ENCODE data around the gene PPIP5K1.
"Not testable (repeated sequence)": the region's sequence is repeated elsewhere in the genome, so short reads cannot be mapped to it uniquely, and the experiment has no call there.

The PPIP5K1 gene

DNA sequence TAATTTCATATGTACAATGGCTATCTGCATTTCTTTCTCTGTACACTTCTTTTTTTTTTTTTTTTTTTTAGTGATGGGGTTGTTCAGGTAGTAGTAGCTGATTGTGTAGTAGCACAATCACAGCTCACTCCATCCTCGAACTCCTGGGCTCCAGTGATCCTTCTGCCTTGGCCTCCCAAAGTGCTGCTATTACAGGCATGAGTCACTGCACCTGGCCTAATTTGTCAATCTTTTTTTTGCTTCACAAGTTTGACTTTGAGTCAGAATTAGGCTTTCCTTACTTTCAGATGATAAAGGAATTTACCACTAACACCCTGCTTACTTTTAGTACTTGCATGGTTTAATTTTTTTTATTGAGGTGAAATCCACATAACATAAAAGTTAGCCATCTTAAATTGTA, 44.6 kb downstream of the PPIP5K1 start:
- Histone ChIP-seq H3K4me3 (replicated peaks; ENCODE audit: low read depth, low read length) (no peak overlapping the region), H3K27me3 (replicated peaks; ENCODE audit: control insufficient read depth, insufficient read depth, low read length) (no peaks in the 10 kb centered on the region), H3K36me3 (ENCODE audit: control insufficient read depth, insufficient read depth, low read length) (no peaks in the 10 kb centered on the region)
- DNase-seq (ENCODE audit: extremely low read depth, insufficient read length), result no peak
- no peak for TF ChIP-seq CTCF (IDR thresholded peaks at IDR 0.05; ENCODE audit: insufficient read depth, low read length, poor library complexity, severe bottlenecking)

GRCh38 chr15:43544266-43544665, 45.7 kb downstream of the PPIP5K1 start:
- no peak overlapping the region for H3K4me3 ChIP-seq (replicated peaks; ENCODE audit: low read depth, low read length)
- no peaks in the 10 kb centered on the region for H3K36me3 ChIP-seq (ENCODE audit: control insufficient read depth, insufficient read depth, low read length)
- no peak for DNase-seq (ENCODE audit: extremely low read depth, insufficient read length)
- no peaks in the 10 kb centered on the region for H3K27me3 ChIP-seq (replicated peaks; ENCODE audit: control insufficient read depth, insufficient read depth, low read length)
- no peak for TF ChIP-seq CTCF (IDR thresholded peaks at IDR 0.05; ENCODE audit: insufficient read depth, low read length, poor library complexity, severe bottlenecking)

DNA sequence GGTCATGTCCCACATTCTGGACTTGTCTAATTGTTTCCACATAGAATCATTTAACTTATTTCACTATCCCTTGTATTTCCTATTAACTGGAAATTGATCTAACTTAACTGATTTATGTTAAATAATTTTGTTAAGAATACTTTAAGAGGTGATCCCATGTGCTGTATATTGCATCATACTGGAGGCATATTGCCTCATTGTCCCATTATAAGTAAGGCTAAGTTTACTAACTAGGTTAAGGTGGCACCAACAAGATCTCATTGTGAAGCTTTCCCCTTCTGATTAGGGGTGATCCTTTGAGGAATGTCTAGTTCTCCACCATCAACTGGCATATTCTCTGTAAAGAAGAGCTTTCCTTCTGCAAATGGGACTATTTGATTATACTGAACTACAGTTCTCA, 48.2 kb downstream of the PPIP5K1 start:
- DNase-seq (ENCODE audit: extremely low read depth, insufficient read length), result no peak

DNA sequence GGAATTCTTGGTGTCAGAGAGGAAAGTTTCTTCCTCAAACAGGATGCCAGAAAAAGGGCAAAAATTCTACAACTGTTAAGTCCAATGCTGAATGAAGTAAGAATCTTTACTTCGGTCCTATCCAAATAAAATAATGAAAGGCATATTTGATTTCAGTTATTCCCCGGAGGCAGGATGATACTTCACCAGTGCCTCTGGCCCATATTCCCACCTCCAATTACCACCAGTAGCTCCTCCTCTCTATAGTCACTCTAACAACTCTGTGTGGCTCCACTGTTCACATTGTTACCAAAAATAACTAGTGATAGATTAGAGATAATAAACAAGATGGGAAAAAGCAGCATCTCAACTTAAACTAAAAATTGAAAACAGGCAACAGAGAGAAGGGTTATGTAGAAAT, 51.9 kb downstream of the PPIP5K1 start:
- DNase-seq (ENCODE audit: extremely low read depth, insufficient read length), result no peak
- H3K4me3 ChIP-seq (replicated peaks; ENCODE audit: low read depth, low read length), result no peak overlapping the region
- no peak for TF ChIP-seq CTCF (IDR thresholded peaks at IDR 0.05; ENCODE audit: insufficient read depth, low read length, poor library complexity, severe bottlenecking)
- no peaks in the 10 kb centered on the region for H3K27me3 ChIP-seq (replicated peaks; ENCODE audit: control insufficient read depth, insufficient read depth, low read length)
- peaks cover 4% of the 10 kb centered on the region for H3K36me3 ChIP-seq (ENCODE audit: control insufficient read depth, insufficient read depth, low read length)

More for the DNA sequence above, 48.2 kb downstream of the PPIP5K1 start:
- no peak overlapping the region for H3K4me3 ChIP-seq (replicated peaks; ENCODE audit: low read depth, low read length)
- no peaks in the 10 kb centered on the region for H3K27me3 ChIP-seq (replicated peaks; ENCODE audit: control insufficient read depth, insufficient read depth, low read length)
- no peak for TF ChIP-seq CTCF (IDR thresholded peaks at IDR 0.05; ENCODE audit: insufficient read depth, low read length, poor library complexity, severe bottlenecking)
- no peaks in the 10 kb centered on the region for H3K36me3 ChIP-seq (ENCODE audit: control insufficient read depth, insufficient read depth, low read length)

DNA sequence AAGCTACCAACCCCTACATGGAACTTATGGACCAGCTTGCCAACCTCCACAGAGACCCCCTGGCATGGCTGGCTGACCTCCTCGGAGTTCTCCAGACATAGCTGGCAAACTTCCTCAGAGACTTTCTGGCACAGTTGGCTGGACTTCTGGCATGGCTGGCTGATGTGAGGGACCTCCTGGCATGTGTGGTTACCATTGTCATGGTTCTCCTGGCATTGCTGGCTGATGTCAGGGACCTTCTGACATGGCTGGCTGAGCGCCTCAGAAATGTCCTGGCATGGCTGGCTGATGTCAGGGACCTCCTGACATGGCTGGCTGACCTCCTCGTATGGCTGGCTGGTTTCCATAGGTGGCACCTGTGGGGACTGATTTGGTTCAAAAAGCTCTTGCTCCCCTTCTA, 55.1 kb downstream of the PPIP5K1 start:
- DNase-seq (ENCODE audit: extremely low read depth, insufficient read length), result no peak
- H3K4me3 ChIP-seq (replicated peaks; ENCODE audit: low read depth, low read length), result no peak overlapping the region
- TF ChIP-seq CTCF (IDR thresholded peaks at IDR 0.05; ENCODE audit: insufficient read depth, low read length, poor library complexity, severe bottlenecking), result no peak
- no peaks in the 10 kb centered on the region for H3K27me3 ChIP-seq (replicated peaks; ENCODE audit: control insufficient read depth, insufficient read depth, low read length)
- peaks cover 4% of the 10 kb centered on the region for H3K36me3 ChIP-seq (ENCODE audit: control insufficient read depth, insufficient read depth, low read length)

DNA sequence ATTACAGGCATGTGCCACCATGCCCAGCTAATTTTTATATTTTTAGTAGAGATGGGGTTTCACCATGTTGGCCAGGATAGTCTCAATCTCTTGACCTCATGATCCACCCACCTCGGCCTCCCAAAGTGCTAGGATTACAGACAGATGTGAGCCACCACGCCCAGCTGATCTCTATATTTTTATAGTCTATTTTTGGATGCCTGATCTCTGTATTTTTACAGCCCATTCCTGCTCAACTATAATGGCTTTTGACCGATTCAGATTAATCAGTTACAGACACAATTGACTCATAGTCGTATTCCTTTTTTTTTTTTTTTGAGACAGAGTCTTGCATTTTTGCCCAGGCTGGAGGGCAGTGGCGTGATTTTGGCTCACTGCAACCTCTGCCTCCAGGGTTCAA, 57.2 kb downstream of the PPIP5K1 start:
- H3K4me3 ChIP-seq (replicated peaks; ENCODE audit: low read depth, low read length); DNase-seq (ENCODE audit: extremely low read depth, insufficient read length); H3K27me3 ChIP-seq (replicated peaks; ENCODE audit: control insufficient read depth, insufficient read depth, low read length); H3K36me3 ChIP-seq (ENCODE audit: control insufficient read depth, insufficient read depth, low read length): not testable (repeated sequence)

All from GM06990 (cell line).